GM23338 (cell line): ENCODE data around the gene STEAP2. TPM values are rescaled to one million over a fixed set of nuclear protein-coding genes. Genes with fewer than 3 reads are reported as not detected.

Experiments
- ATAC-seq: fragments of 200-7000 bp; cut with Tn5 transposase; 3 replicates; pipeline ENCODE4 v1.9.1; 2020
- DNase-seq: peaks from one replicate; pipeline ENCODE4 v3.0.0-alpha.2; 2015; ENCODE audit warnings: low spot score
- H2AFZ ChIP-seq: fragments of 200-600 bp; sonication (generic); 2 replicates; pipeline ENCODE4 v1.8.0; 2016; ENCODE audit warnings: antibody characterized with exemption, mild to moderate bottlenecking, moderate library complexity
- H3F3A ChIP-seq: fragments of 200-600 bp; sonication (generic); replicated peaks from 2 replicates; pipeline ENCODE4 v1.8.0; 2017; ENCODE audit warnings: antibody characterized with exemption, mixed run types, low read depth
- H3K27ac ChIP-seq: fragments of 200-600 bp; sonication (generic); 2 replicates; pipeline ENCODE4 v1.6.1; 2016; ENCODE audit warnings: low read depth
- H3K27me3 ChIP-seq: fragments of 200-600 bp; sonication (generic); 2 replicates; pipeline ENCODE4 v1.8.0; 2016; ENCODE audit warnings: mild to moderate bottlenecking, mixed run types, moderate library complexity; ENCODE audit not compliant: insufficient read depth
- H3K36me3 ChIP-seq: fragments of 200-600 bp; sonication (generic); 2 replicates; pipeline ENCODE4 v1.8.0; 2016; ENCODE audit warnings: mild to moderate bottlenecking; ENCODE audit not compliant: insufficient read depth
- H3K4me1 ChIP-seq: fragments of 200-600 bp; sonication (generic); 2 replicates; pipeline ENCODE4 v1.8.0; 2016; ENCODE audit warnings: mild to moderate bottlenecking, moderate library complexity; ENCODE audit not compliant: insufficient read depth
- H3K4me2 ChIP-seq: fragments of 200-600 bp; sonication (generic); 2 replicates; pipeline ENCODE4 v1.7.1; 2017; ENCODE audit warnings: mixed run types
- H3K4me3 ChIP-seq: fragments of 200-600 bp; sonication (generic); 2 replicates; pipeline ENCODE4 v1.6.1; 2016; ENCODE audit warnings: mixed run types
- H3K79me2 ChIP-seq: fragments of 200-600 bp; sonication (generic); replicated peaks from 2 replicates; pipeline ENCODE4 v1.8.0; 2017; ENCODE audit warnings: mild to moderate bottlenecking; ENCODE audit not compliant: insufficient read depth
- H3K9me2 ChIP-seq: fragments of 200-600 bp; sonication (generic); 2 replicates; pipeline ENCODE4 v1.8.0; 2017; ENCODE audit not compliant: insufficient read depth
- H4K20me1 ChIP-seq: fragments of 200-600 bp; sonication (generic); replicated peaks from 2 replicates; pipeline ENCODE4 v1.8.0; 2017; ENCODE audit warnings: mild to moderate bottlenecking; ENCODE audit not compliant: insufficient read depth
- H3K27ac Mint-ChIP-seq: 2 replicates; pipeline ENCODE4 v1.8.0; 2020; ENCODE audit warnings: inconsistent platforms, mild to moderate bottlenecking, moderate library complexity, mixed read lengths
- H3K27me3 Mint-ChIP-seq: 3 replicates; pipeline ENCODE4 v1.8.0; 2022; ENCODE audit warnings: low read depth, mild to moderate bottlenecking, moderate library complexity, mixed read lengths, inconsistent platforms; ENCODE audit not compliant: insufficient read depth, poor library complexity
- H3K36me3 Mint-ChIP-seq: 3 replicates; pipeline ENCODE4 v1.8.0; 2021; ENCODE audit warnings: low read depth, mild to moderate bottlenecking, inconsistent platforms, moderate library complexity, mixed read lengths
- H3K4me1 Mint-ChIP-seq: 3 replicates; pipeline ENCODE4 v1.8.0; 2020; ENCODE audit warnings: mild to moderate bottlenecking, inconsistent platforms, mixed read lengths
- H3K4me3 Mint-ChIP-seq: 3 replicates; pipeline ENCODE4 v1.8.0; 2021; ENCODE audit warnings: moderate library complexity, mild to moderate bottlenecking, inconsistent platforms, mixed read lengths
- H3K9me3 Mint-ChIP-seq: 3 replicates; pipeline ENCODE4 v1.8.0; 2020; ENCODE audit warnings: moderate library complexity, mild to moderate bottlenecking, inconsistent platforms, mixed read lengths
- EZH2 ChIP-seq: fragments of 200-600 bp; sonication (generic); IDR thresholded peaks from one replicate; pipeline ENCODE4 v1.8.0; 2017; ENCODE audit warnings: antibody characterized with exemption, mild to moderate bottlenecking, low read depth; ENCODE audit not compliant: unreplicated experiment
- ZNF331 ChIP-seq: fragments of 250-450 bp; sonication (Bioruptor Pico); IDR thresholded peaks from 2 replicates; pipeline ENCODE4 v1.5.0; 2020; ENCODE audit warnings: low read depth, mild to moderate bottlenecking, moderate library complexity
- polyA plus RNA-seq: library from polyadenylated mRNA; unstranded; fragments of >200 nt; fragmentation: Nextera tagmentation; extraction: Ambion mirVana; gene quantifications from 2 replicates; pipeline ENCODE4 v1.2.1, GENCODE V29; 2016
- total RNA-seq: library from RNA; depleted of rRNA; stranded (reverse); fragments of >200 nt; shearing (Covaris generic); gene quantifications from 2 replicates; pipeline ENCODE4 v1.2.3, GENCODE V29; 2014
- TF ChIP-seq, protein P1 (sequence below): IDR thresholded peaks from 2 replicates; pipeline ENCODE4 v1.6.1; 2016; ENCODE audit warnings: antibody characterized with exemption
- TF ChIP-seq, protein P2 (sequence below): fragments of 250-450 bp; sonication (Bioruptor Pico); IDR thresholded peaks from 2 replicates; pipeline ENCODE4 v1.5.0; 2020; ENCODE audit warnings: mild to moderate bottlenecking, moderate library complexity
- TF ChIP-seq, protein P3 (sequence below), 2 experiments: fragments of 200-600 bp in 1 of 2; sonication (generic) in 1 of 2; conservative IDR thresholded peaks; 2 replicates each; pipeline versions ENCODE4 v1.5.1 to v1.6.1; 2016 to 2017; ENCODE audit warnings: antibody characterized with exemption in 2 of 2, low read depth in 2 of 2, mild to moderate bottlenecking in 2 of 2, moderate library complexity in 1 of 2

STEAP2 gene
- total and polyA plus RNA-seq, 2 experiments from 2014 or later: 13.1 to 22.0 TPM

DNA sequence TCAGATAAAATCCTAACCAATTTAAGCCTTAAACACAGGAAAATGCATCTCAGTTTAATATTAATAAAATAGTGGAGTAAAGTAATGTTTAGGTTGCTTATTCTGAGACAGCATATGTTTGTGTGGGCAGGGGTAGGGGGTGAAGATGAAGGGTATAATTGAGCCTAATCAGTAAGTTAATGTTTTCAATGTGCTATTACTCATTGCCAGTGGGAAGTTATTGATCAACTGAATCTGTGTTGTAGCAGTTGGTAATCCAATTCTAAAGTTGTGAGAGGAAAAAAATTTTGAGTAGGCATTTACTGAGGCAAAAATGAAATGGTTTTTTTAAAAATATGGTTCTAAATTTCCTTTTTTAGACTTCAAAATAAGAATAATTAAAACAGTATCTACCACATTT, 49.9 kb downstream of the STEAP2 start (continued):
- TF ChIP-seq, protein P1, sequence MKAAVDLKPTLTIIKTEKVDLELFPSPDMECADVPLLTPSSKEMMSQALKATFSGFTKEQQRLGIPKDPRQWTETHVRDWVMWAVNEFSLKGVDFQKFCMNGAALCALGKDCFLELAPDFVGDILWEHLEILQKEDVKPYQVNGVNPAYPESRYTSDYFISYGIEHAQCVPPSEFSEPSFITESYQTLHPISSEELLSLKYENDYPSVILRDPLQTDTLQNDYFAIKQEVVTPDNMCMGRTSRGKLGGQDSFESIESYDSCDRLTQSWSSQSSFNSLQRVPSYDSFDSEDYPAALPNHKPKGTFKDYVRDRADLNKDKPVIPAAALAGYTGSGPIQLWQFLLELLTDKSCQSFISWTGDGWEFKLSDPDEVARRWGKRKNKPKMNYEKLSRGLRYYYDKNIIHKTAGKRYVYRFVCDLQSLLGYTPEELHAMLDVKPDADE: no peak
- no peak for TF ChIP-seq EZH2
- TF ChIP-seq, protein P2, sequence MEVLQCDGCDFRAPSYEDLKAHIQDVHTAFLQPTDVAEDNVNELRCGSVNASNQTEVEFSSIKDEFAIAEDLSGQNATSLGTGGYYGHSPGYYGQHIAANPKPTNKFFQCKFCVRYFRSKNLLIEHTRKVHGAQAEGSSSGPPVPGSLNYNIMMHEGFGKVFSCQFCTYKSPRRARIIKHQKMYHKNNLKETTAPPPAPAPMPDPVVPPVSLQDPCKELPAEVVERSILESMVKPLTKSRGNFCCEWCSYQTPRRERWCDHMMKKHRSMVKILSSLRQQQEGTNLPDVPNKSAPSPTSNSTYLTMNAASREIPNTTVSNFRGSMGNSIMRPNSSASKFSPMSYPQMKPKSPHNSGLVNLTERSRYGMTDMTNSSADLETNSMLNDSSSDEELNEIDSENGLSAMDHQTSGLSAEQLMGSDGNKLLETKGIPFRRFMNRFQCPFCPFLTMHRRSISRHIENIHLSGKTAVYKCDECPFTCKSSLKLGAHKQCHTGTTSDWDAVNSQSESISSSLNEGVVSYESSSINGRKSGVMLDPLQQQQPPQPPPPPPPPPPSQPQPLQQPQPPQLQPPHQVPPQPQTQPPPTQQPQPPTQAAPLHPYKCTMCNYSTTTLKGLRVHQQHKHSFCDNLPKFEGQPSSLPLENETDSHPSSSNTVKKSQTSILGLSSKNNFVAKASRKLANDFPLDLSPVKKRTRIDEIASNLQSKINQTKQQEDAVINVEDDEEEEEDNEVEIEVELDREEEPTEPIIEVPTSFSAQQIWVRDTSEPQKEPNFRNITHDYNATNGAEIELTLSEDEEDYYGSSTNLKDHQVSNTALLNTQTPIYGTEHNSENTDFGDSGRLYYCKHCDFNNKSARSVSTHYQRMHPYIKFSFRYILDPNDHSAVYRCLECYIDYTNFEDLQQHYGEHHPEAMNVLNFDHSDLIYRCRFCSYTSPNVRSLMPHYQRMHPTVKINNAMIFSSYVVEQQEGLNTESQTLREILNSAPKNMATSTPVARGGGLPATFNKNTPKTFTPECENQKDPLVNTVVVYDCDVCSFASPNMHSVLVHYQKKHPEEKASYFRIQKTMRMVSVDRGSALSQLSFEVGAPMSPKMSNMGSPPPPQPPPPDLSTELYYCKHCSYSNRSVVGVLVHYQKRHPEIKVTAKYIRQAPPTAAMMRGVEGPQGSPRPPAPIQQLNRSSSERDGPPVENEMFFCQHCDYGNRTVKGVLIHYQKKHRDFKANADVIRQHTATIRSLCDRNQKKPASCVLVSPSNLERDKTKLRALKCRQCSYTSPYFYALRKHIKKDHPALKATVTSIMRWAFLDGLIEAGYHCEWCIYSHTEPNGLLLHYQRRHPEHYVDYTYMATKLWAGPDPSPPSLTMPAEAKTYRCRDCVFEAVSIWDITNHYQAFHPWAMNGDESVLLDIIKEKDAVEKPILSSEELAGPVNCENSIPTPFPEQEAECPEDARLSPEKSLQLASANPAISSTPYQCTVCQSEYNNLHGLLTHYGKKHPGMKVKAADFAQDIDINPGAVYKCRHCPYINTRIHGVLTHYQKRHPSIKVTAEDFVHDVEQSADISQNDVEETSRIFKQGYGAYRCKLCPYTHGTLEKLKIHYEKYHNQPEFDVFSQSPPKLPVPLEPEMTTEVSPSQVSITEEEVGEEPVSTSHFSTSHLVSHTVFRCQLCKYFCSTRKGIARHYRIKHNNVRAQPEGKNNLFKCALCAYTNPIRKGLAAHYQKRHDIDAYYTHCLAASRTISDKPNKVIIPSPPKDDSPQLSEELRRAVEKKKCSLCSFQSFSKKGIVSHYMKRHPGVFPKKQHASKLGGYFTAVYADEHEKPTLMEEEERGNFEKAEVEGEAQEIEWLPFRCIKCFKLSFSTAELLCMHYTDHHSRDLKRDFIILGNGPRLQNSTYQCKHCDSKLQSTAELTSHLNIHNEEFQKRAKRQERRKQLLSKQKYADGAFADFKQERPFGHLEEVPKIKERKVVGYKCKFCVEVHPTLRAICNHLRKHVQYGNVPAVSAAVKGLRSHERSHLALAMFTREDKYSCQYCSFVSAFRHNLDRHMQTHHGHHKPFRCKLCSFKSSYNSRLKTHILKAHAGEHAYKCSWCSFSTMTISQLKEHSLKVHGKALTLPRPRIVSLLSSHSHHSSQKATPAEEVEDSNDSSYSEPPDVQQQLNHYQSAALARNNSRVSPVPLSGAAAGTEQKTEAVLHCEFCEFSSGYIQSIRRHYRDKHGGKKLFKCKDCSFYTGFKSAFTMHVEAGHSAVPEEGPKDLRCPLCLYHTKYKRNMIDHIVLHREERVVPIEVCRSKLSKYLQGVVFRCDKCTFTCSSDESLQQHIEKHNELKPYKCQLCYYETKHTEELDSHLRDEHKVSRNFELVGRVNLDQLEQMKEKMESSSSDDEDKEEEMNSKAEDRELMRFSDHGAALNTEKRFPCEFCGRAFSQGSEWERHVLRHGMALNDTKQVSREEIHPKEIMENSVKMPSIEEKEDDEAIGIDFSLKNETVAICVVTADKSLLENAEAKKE (CRISPR knock-in tag): no peak

DNA sequence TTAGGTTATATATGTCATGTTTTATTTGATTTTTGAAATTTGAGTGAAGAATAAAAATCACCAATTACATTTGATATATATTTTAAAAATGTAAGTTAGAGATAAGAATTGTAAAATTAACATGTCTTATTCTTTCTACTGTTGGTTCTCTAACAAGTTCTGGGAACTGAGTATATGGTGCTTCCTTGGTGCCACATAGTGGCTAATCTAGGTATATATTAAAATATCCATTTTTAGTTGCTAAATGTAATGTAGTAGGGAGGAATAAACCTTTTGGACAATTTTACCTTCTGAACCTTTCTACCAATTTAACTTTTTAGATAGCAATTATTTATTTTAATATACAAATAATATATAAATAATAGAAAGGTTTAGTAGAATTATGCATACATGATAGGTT, 50.9 kb downstream of the STEAP2 start:
- no peaks in the 10 kb centered on the region for H4K20me1 ChIP-seq
- H3K4me1 ChIP-seq: no peaks in the 10 kb centered on the region
- H3F3A ChIP-seq: no peaks in the 10 kb centered on the region
- no peaks in the 10 kb centered on the region for H3K4me1 Mint-ChIP-seq
- no peak overlapping the region for H3K4me3 Mint-ChIP-seq
- H3K4me3 ChIP-seq: no peak overlapping the region
- no peaks in the 10 kb centered on the region for H3K36me3 Mint-ChIP-seq
- no peak overlapping the region for H3K4me2 ChIP-seq
- no peak for TF ChIP-seq ZNF331 (CRISPR knock-in tag)
- TF ChIP-seq, protein P3, sequence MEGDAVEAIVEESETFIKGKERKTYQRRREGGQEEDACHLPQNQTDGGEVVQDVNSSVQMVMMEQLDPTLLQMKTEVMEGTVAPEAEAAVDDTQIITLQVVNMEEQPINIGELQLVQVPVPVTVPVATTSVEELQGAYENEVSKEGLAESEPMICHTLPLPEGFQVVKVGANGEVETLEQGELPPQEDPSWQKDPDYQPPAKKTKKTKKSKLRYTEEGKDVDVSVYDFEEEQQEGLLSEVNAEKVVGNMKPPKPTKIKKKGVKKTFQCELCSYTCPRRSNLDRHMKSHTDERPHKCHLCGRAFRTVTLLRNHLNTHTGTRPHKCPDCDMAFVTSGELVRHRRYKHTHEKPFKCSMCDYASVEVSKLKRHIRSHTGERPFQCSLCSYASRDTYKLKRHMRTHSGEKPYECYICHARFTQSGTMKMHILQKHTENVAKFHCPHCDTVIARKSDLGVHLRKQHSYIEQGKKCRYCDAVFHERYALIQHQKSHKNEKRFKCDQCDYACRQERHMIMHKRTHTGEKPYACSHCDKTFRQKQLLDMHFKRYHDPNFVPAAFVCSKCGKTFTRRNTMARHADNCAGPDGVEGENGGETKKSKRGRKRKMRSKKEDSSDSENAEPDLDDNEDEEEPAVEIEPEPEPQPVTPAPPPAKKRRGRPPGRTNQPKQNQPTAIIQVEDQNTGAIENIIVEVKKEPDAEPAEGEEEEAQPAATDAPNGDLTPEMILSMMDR (conservative IDR thresholded peaks at IDR 0.05; ENCODE audit: low read depth in 2 of 2): peak; percentile 51 to 56
- ATAC-seq (no peak), DNase-seq (peak; percentile 47)
- no peak overlapping the region for H3K27ac ChIP-seq
- H3K36me3 ChIP-seq: no peaks in the 10 kb centered on the region
- no peak overlapping the region for H2AFZ ChIP-seq
- no peaks in the 10 kb centered on the region for H3K79me2 ChIP-seq
- H3K27me3 Mint-ChIP-seq: no peaks in the 10 kb centered on the region
- H3K9me2 ChIP-seq: no peaks in the 10 kb centered on the region
- H3K27ac Mint-ChIP-seq: no peak overlapping the region
- no peaks in the 10 kb centered on the region for H3K27me3 ChIP-seq
- no peaks in the 10 kb centered on the region for H3K9me3 Mint-ChIP-seq
